ENCODE measurements around the gene CDH18.

Gene CDH18

DNA sequence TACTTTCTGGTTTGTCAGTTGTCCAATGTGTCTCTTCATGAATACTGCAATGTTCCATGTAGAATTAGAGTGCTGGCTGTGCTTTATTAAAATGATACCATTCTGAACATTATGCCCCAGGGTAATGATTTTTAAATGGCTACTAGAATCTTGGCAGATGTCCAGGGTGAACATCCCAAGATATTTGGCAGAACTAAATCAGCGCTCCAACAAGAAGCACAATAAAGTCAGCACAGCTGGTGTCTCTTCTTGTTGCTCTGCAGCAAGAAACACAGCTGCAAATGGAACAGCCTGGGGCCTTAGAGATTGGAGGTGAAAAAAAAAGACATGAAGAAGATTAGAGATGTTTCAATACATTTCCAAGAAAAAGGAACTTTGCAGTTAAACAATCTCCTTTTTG is 248.3 kb downstream of the CDH18 start:
- TF ChIP-seq, protein P1, sequence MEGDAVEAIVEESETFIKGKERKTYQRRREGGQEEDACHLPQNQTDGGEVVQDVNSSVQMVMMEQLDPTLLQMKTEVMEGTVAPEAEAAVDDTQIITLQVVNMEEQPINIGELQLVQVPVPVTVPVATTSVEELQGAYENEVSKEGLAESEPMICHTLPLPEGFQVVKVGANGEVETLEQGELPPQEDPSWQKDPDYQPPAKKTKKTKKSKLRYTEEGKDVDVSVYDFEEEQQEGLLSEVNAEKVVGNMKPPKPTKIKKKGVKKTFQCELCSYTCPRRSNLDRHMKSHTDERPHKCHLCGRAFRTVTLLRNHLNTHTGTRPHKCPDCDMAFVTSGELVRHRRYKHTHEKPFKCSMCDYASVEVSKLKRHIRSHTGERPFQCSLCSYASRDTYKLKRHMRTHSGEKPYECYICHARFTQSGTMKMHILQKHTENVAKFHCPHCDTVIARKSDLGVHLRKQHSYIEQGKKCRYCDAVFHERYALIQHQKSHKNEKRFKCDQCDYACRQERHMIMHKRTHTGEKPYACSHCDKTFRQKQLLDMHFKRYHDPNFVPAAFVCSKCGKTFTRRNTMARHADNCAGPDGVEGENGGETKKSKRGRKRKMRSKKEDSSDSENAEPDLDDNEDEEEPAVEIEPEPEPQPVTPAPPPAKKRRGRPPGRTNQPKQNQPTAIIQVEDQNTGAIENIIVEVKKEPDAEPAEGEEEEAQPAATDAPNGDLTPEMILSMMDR (IDR thresholded peaks at IDR 0.05; ENCODE audit: extremely low read depth, insufficient read depth, missing control alignments): no peak
- in situ Hi-C loops (cut with MboI; ENCODE audit: low pct_unique_long_range_greater_than_20kb, low sequenced_read_pairs, unreplicated experiment): no loop called here
- no peak for DNase-seq (ENCODE audit: low spot score)

DNA sequence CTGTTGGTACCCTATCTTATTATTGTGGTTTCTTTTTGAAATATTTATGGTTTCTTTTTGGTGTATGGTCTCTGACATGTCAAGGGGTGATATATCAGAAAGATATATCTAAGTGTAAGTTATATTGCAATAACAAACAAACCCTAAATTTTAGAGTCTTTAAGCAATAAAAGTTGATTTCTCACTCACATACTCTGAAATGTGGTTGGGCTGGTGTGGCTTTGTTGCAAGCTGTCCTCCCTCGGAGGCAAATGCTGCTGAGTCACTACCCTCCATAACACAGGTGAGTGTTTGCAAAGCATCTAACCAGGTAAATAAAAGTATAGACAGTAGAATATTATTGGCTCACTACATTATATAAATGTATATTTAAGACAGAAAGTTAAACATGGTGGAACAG is 253.2 kb downstream of the CDH18 start:
- no peak for DNase-seq (ENCODE audit: low spot score)
- in situ Hi-C loops (cut with MboI; ENCODE audit: low pct_unique_long_range_greater_than_20kb, low sequenced_read_pairs, unreplicated experiment): no loop called here
- TF ChIP-seq, protein P1 (IDR thresholded peaks at IDR 0.05; ENCODE audit: extremely low read depth, insufficient read depth, missing control alignments): no peak

DNA sequence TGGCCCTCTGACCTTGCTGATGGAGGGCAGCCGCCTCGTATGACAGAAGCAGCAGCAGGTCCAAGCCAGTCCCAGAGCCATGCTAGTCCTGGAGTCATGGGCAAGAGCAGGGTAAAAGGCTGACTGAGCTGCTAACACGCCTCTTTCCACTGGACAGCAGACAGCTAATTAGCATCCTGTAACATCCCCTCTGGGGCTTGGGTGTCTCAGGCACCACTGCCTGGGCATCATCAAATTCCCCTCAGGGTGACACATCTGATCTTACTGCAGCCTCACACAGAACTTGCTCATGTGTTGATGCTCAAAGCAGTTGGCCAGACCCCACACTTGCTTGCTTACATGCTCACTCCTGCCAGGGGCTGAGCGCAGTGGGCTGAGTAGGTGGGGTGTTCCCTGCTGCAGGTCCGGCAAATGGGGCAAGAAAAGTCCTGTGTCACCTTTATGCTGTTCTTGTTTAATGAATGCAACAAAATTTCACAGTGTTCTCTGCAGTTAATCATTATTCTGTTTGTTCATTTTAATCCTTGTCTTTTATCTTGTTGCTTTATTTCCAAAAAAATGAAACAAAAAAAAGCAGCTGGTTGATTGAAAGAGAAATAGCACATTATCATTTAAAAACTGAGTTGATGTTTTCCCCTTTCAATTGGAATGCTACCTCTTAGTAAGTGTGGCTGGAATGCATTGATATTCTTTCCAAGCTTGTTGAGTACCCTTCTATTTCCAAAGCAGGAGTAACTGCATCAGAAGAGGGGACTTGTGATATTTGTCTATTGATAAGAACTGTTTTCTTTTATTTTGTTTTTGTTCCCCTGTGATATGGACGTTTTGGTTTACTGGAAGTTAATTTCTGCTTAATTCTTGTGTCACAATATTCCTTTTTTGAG is 254.1 kb downstream of the CDH18 start:
- DNase-seq (ENCODE audit: low spot score): no peak
- TF ChIP-seq, protein P1 (IDR thresholded peaks at IDR 0.05; ENCODE audit: extremely low read depth, insufficient read depth, missing control alignments): no peak
- in situ Hi-C loops (cut with MboI; ENCODE audit: low pct_unique_long_range_greater_than_20kb, low sequenced_read_pairs, unreplicated experiment): no loop called here

DNA sequence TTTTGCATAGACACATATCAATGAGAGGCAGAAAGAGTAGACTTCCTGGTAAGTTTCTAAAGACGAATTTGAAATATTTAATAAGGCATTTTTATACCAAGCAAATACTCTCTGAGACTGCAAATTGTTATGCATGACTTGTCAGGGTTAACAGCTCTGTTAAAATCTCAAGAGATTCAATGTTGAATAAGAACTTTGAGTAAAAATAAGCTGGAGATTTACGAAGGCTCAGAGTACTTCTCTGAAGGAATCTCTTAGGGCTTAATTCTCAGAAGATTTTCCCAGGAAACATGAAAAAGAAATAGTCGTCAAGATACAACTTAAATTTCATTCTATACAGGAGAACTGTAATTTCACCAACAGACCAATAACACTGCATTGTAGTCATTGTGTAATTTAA is 259.4 kb downstream of the CDH18 start:
- TF ChIP-seq, protein P1 (IDR thresholded peaks at IDR 0.05; ENCODE audit: extremely low read depth, insufficient read depth, missing control alignments): no peak
- DNase-seq (ENCODE audit: low spot score): no peak
- in situ Hi-C loops (cut with MboI; ENCODE audit: low pct_unique_long_range_greater_than_20kb, low sequenced_read_pairs, unreplicated experiment): no loop called here

DNA sequence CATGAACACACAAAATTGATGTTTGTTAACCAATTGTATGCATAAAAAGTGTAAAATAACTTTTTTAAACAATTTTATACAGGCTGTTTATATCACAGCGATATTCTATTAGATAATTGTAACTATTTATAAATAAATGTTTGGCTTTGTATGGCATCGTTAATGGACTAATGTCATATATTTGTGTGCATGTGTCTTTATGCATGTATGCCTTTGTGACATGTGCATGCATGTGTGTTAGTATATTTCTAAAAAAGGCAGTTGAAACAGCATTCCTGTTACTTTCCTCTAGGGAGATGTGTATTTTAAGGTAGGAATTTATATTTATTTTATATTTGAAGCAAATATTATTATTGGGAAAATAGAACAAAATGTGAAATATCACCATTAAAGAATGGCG is 268.9 kb downstream of the CDH18 start:
- in situ Hi-C loops (cut with MboI; ENCODE audit: low pct_unique_long_range_greater_than_20kb, low sequenced_read_pairs, unreplicated experiment): no loop called here

DNA sequence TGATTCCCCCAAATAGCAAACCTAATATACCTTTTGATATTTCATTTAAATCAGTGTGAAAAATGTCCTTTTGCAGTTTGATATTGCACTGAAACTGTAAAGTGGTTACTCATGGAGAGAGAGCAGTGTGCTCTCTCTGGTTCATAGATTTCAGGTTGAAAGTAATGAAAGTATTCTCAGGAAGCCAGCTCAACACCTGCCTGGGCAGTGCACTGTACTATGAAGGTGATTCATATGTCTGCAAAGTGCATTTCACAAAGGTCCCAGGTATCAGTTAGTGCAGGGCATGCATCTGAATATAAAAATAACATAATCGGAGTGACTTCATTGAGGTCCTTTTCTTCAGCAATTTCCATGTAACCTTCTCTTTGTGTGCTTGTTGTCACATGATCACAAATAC is 274.3 kb downstream of the CDH18 start:
- DNase-seq (ENCODE audit: low spot score): no peak
- TF ChIP-seq, protein P1 (IDR thresholded peaks at IDR 0.05; ENCODE audit: extremely low read depth, insufficient read depth, missing control alignments): no peak
- in situ Hi-C loops (cut with MboI; ENCODE audit: low pct_unique_long_range_greater_than_20kb, low sequenced_read_pairs, unreplicated experiment): no loop called here

More for the DNA sequence above, 268.9 kb downstream of the CDH18 start:
- TF ChIP-seq, protein P1 (IDR thresholded peaks at IDR 0.05; ENCODE audit: extremely low read depth, insufficient read depth, missing control alignments): no peak
- DNase-seq (ENCODE audit: low spot score): no peak

All from GM13977 (cell line).